IPS-18a (cell line): ENCODE measurements around the gene CSTPP1.

Source experiments
- H3K27ac ChIP-seq: one replicate; pipeline ENCODE4 v1.5.1; 2013; ENCODE audit warnings: low read length
- H3K27me3 ChIP-seq: one replicate; pipeline ENCODE4 v1.6.1; 2013; ENCODE audit warnings: mild to moderate bottlenecking, low read length; ENCODE audit not compliant: control insufficient read depth, insufficient read depth
- H3K36me3 ChIP-seq: one replicate; pipeline ENCODE4 v1.6.1; 2013; ENCODE audit warnings: low read depth, low read length; ENCODE audit not compliant: control insufficient read depth
- H3K4me1 ChIP-seq: one replicate; pipeline ENCODE4 v1.6.1; 2013; ENCODE audit warnings: low read depth, low read length; ENCODE audit not compliant: control insufficient read depth
- H3K4me3 ChIP-seq: one replicate; pipeline ENCODE4 v1.5.1; 2013; ENCODE audit warnings: low read length
- H3K9ac ChIP-seq: one replicate; pipeline ENCODE4 v1.6.1; 2013; ENCODE audit warnings: mild to moderate bottlenecking, low read length, moderate library complexity
- H3K9me3 ChIP-seq: one replicate; pipeline ENCODE4 v1.6.1; 2013; ENCODE audit warnings: low read depth, low read length; ENCODE audit not compliant: control insufficient read depth

CSTPP1 gene

GRCh38 chr11:46936138-46937110 is at the start of gene CSTPP1:
CSTPP1 (plus strand) TSS chr11:46936761; CDS start chr11:46936806, 45 bp downstream.
- H3K27ac ChIP-seq = peak within 1 kb of the TSS; percentile 12
- H3K4me3 ChIP-seq = peak within 1 kb of the TSS; percentile 82
- H3K27me3 ChIP-seq = no peaks in the 10 kb centered on the region
- H3K4me1 ChIP-seq = peaks cover 3% of the 10 kb centered on the region
- no peaks in the 10 kb centered on the region for H3K9me3 ChIP-seq
- peak within 1 kb of the TSS; percentile 65 for H3K9ac ChIP-seq
- no peaks in the 10 kb centered on the region for H3K36me3 ChIP-seq

- H3K36me3 ChIP-seq = peaks cover 35% of the 10 kb centered on the region
- no peak overlapping the region for H3K9ac ChIP-seq
- H3K27me3 ChIP-seq = no peaks in the 10 kb centered on the region
Observed at GRCh38 chr11:46888636-46889035, 47.9 kb upstream of the CSTPP1 start.

GRCh38 chr11:46889251-46889650 is 47.3 kb upstream of the CSTPP1 start:
- H3K36me3 ChIP-seq = peaks cover 33% of the 10 kb centered on the region
- no peak overlapping the region for H3K9ac ChIP-seq
- no peaks in the 10 kb centered on the region for H3K9me3 ChIP-seq
- no peaks in the 10 kb centered on the region for H3K4me1 ChIP-seq
- no peak overlapping the region for H3K27ac ChIP-seq
- H3K4me3 ChIP-seq = no peak overlapping the region
- no peaks in the 10 kb centered on the region for H3K27me3 ChIP-seq

More at GRCh38 chr11:46888636-46889035, 47.9 kb upstream of the CSTPP1 start:
- Histone ChIP-seq H3K27ac (no peak overlapping the region), H3K9me3 (no peaks in the 10 kb centered on the region), H3K4me3 (no peak overlapping the region), H3K4me1 (no peaks in the 10 kb centered on the region)

- Histone ChIP-seq H3K9me3 (no peaks in the 10 kb centered on the region), H3K4me1 (no peaks in the 10 kb centered on the region), H3K9ac (no peak overlapping the region), H3K27ac (no peak overlapping the region), H3K36me3 (peaks cover 39% of the 10 kb centered on the region), H3K4me3 (no peak overlapping the region), H3K27me3 (no peaks in the 10 kb centered on the region)
Observed at GRCh38 chr11:46889689-46890475, 46.7 kb upstream of the CSTPP1 start.

- Histone ChIP-seq H3K9me3 (no peaks in the 10 kb centered on the region), H3K27ac (no peak overlapping the region), H3K36me3 (peaks cover 40% of the 10 kb centered on the region), H3K27me3 (no peaks in the 10 kb centered on the region), H3K9ac (no peak overlapping the region), H3K4me3 (no peak overlapping the region), H3K4me1 (no peaks in the 10 kb centered on the region)
Observed at GRCh38 chr11:46890665-46891064, 45.9 kb upstream of the CSTPP1 start.

GRCh38 chr11:46892109-46892508 is 44.5 kb upstream of the CSTPP1 start:
- Histone ChIP-seq H3K27me3 (no peaks in the 10 kb centered on the region), H3K27ac (no peak overlapping the region), H3K4me1 (no peaks in the 10 kb centered on the region), H3K9ac (no peak overlapping the region), H3K9me3 (no peaks in the 10 kb centered on the region), H3K36me3 (peaks cover 32% of the 10 kb centered on the region), H3K4me3 (no peak overlapping the region)

GRCh38 chr11:46892838-46893237 is 43.7 kb upstream of the CSTPP1 start:
- peaks cover 32% of the 10 kb centered on the region for H3K36me3 ChIP-seq
- no peak overlapping the region for H3K9ac ChIP-seq

GRCh38 chr11:46894506-46894905 is 42.1 kb upstream of the CSTPP1 start:
- Histone ChIP-seq H3K27ac (no peak overlapping the region), H3K9me3 (no peaks in the 10 kb centered on the region), H3K4me3 (no peak overlapping the region), H3K27me3 (no peaks in the 10 kb centered on the region), H3K9ac (no peak overlapping the region), H3K36me3 (peaks cover 26% of the 10 kb centered on the region), H3K4me1 (no peaks in the 10 kb centered on the region)

More at GRCh38 chr11:46892838-46893237, 43.7 kb upstream of the CSTPP1 start:
- H3K27me3 ChIP-seq = no peaks in the 10 kb centered on the region
- no peak overlapping the region for H3K27ac ChIP-seq
- H3K9me3 ChIP-seq = no peaks in the 10 kb centered on the region
- no peak overlapping the region for H3K4me3 ChIP-seq
- H3K4me1 ChIP-seq = no peaks in the 10 kb centered on the region

- Histone ChIP-seq H3K4me1 (no peaks in the 10 kb centered on the region), H3K36me3 (peaks cover 29% of the 10 kb centered on the region), H3K9me3 (no peaks in the 10 kb centered on the region), H3K27ac (no peak overlapping the region), H3K4me3 (no peak overlapping the region), H3K27me3 (no peaks in the 10 kb centered on the region), H3K9ac (no peak overlapping the region)
Observed at GRCh38 chr11:46894961-46895360, 41.6 kb upstream of the CSTPP1 start.

GRCh38 chr11:46895821-46896220 is 40.7 kb upstream of the CSTPP1 start:
- Histone ChIP-seq H3K27ac (no peak overlapping the region), H3K27me3 (no peaks in the 10 kb centered on the region)

GRCh38 chr11:46896719-46897406 is 39.7 kb upstream of the CSTPP1 start:
- no peak overlapping the region for H3K9ac ChIP-seq
- H3K27me3 ChIP-seq = no peaks in the 10 kb centered on the region
- peaks cover 29% of the 10 kb centered on the region for H3K36me3 ChIP-seq
- H3K4me3 ChIP-seq = no peak overlapping the region
- no peaks in the 10 kb centered on the region for H3K4me1 ChIP-seq
- no peak overlapping the region for H3K27ac ChIP-seq
- H3K9me3 ChIP-seq = no peaks in the 10 kb centered on the region

More at GRCh38 chr11:46895821-46896220, 40.7 kb upstream of the CSTPP1 start:
- Histone ChIP-seq H3K4me1 (no peaks in the 10 kb centered on the region), H3K4me3 (no peak overlapping the region), H3K9me3 (no peaks in the 10 kb centered on the region), H3K9ac (no peak overlapping the region), H3K36me3 (peaks cover 29% of the 10 kb centered on the region)
